Measurements from ENCODE around the gene NTNG2.

Gene NTNG2

DNA sequence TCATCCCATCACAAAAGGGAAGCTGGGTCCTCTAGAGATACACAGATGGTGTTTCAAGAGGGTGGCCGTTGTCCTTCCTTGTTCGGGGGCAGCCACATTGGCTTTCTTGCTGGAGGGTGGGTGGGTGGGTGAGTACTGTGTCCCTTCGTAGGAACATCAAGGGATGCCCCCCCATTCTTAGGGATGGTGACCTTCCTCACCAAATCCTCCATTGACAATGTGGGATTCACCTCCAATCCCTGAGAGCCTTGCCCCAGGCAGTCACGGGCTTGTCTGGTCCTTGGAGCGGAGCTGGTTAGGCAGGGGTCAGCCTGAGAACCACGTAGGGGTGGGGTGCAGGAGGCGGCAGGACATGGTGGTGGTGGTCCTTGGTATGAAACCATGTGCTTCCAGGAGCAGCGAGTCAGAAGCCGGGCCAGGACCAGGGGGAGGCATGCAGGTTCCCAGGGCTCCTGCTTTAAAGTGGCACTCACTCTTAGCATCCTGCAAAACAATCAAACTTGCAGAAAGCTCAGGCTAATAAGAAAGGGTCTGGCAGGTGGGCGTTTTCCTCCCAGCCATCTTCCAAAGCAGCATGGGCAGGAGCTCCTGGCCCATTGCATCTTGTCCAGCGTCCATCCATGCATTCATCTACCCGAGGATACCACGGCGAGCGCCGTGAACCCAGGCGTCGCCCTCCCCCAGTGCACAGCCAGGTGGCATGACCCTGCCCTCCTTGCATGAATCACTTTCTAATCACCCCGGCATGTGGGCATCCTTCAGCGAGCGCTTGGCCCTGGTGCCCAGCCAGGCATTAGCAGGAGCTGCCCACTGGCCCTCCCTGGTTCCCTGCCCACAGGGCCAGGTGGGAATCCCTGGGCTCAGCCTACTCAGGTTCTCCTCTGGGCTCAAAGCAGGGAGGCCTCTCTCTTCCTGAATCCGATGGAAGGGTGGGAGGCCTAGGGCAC is 76.4 kb downstream of the NTNG2 start:
- DNase-seq: no peak

DNA sequence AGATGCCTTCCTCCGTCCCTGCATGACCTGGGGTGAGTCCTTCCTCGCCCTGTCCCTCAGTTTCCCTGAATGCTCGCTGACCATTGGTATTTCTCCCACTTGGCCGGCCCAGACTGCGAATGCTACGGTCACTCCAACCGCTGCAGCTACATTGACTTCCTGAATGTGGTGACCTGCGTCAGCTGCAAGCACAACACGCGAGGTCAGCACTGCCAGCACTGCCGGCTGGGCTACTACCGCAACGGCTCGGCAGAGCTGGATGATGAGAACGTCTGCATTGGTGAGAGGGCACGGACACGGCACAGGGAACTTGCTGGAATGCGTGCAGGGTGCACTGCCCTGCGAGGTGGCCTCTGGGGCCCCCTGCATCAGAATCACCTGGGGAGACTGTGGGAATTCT is 77.1 kb downstream of the NTNG2 start:
- no peak for DNase-seq

DNA sequence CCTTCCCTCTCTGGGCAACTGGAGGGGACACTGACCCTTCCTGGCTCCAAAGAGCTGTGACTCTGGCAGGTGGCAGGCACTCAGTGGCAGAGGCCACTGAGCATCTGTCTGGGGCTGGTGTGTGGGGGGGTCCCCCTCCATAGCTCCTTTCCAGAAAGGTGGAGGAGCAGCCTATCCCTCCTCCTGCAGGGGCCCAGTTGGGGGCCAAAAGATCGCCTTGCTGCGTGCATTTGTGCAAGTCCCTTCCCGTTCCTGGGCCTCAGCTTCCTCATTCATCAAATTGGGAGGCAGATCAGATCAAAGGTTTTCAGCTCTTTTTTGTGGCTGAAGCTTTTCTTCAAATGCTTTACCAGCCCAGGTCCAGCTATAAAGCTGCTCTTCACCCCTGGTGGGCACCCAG is 77.7 kb downstream of the NTNG2 start:
- no peak for DNase-seq

DNA sequence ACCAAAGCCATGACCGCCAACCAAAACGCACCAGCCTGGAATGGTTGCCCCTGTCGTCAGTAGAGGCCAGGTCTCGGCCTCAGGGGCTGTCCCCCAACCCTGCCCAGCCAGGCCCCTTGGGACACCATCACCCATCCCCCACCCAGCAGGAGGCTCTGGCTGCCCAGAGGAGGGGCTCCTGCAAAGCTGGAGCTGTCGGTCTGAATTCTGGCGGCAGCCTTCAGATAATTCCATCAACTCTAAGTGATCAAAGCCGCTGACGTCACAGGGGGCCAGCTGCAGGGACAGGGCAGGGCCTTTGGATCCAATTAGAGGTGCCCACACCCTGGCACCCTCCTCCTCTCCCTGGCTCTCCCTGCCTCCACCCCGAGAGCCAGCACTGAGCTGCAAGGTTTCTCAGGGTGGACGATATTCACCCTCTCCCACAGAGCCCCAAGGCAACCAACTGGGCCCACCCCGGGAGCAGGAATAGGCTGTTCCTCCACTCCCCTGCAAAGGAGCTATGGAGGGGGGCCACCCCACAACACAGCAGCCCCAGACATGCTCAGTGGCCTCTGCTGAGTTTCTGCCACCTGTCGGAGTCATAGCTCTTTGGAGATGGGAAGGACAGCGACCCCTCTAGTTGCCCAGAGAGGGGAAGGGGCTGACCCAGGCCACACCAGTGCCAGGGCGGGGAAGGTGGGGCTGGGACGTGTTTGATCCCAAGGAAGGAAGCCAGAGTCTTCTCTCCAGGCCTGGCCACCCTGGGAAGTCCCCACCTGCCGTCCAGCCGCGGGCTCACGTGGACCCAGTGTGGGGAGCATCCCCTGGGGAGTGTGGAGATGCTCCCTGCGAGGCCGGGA is 78.4 kb downstream of the NTNG2 start:
- no peak for DNase-seq

DNA sequence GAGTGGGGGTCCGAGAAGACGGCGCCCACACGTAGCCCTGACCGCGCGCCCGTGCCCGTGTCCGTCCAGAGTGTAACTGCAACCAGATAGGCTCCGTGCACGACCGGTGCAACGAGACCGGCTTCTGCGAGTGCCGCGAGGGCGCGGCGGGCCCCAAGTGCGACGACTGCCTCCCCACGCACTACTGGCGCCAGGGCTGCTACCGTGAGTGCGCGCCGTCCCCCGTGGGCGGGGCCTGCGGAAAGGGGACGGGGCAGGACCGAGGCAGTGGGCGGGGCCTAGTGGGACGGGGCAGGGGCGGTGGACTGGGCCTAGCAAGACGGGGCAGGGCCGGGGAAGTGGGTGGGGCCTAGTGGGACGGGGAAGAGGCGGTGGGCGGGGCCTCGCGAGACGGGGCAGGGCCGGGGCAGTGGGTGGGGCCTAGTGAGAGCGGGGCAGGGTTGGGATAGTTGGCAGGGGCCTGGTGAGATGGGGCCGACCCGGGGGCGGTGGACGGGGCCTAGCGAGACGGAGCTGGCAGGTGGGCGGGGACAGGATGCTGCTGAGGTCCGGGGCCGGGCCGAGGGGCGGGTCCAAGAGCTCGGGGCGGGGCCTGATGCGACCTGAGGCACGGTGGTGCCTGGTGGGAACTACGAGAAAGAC is 79.1 kb downstream of the NTNG2 start:
- DNase-seq: peak; percentile 98

DNA sequence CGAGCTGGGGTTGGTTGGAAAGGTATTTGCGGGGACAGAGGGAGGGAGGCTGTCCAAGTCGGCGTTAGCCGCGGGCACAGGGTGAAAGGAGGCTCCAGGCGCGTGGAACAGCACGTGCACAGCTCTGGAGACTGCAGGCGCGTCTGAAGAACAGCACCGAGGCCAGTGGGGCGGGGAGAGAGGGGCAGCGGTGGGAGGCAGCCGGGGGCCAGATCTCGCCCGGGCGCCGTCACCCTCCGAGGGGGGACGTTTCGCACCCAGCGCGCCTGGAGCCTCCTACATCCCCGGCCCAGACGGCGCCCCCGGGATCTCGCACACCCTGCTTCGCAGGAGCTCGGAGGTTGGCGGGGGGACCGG is 79.6 kb downstream of the NTNG2 start:
- DNase-seq: no peak

DNA sequence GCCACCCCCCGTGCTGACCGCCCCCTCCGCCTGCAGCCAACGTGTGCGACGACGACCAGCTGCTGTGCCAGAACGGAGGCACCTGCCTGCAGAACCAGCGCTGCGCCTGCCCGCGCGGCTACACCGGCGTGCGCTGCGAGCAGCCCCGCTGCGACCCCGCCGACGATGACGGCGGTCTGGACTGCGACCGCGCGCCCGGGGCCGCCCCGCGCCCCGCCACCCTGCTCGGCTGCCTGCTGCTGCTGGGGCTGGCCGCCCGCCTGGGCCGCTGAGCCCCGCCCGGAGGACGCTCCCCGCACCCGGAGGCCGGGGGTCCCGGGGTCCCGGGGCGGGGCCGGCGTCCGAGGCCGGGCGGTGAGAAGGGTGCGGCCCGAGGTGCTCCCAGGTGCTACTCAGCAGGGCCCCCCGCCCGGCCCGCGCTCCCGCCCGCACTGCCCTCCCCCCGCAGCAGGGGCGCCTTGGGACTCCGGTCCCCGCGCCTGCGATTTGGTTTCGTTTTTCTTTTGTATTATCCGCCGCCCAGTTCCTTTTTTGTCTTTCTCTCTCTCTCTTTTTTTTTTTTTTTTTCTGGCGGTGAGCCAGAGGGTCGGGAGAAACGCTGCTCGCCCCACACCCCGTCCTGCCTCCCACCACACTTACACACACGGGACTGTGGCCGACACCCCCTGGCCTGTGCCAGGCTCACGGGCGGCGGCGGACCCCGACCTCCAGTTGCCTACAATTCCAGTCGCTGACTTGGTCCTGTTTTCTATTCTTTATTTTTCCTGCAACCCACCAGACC is 80.2 kb downstream of the NTNG2 start:
- DNase-seq: peak; percentile 50

DNA sequence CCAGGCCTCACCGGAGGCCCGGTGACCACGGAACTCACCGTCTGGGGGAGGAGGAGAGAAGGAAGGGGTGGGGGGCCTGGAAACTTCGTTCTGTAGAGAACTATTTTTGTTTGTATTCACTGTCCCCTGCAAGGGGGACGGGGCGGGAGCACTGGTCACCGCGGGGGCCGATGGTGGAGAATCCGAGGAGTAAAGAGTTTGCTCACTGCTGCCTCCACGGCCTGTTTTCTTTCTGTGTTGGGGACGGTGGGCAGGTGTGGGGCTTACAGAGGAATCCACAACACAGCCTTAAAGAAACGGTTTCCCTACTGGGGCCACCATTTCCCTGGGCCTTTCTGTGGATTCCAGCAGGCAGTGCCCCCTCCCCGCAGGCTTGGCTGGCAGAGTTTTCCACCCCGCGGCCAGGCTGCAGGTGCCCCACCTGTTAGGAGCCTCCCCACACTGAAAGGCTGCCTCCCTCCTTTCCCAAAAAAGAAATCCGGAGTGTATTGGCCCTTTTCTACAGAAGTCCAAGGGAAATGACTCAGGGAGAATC is 80.8 kb downstream of the NTNG2 start:
- DNase-seq: no peak

DNA sequence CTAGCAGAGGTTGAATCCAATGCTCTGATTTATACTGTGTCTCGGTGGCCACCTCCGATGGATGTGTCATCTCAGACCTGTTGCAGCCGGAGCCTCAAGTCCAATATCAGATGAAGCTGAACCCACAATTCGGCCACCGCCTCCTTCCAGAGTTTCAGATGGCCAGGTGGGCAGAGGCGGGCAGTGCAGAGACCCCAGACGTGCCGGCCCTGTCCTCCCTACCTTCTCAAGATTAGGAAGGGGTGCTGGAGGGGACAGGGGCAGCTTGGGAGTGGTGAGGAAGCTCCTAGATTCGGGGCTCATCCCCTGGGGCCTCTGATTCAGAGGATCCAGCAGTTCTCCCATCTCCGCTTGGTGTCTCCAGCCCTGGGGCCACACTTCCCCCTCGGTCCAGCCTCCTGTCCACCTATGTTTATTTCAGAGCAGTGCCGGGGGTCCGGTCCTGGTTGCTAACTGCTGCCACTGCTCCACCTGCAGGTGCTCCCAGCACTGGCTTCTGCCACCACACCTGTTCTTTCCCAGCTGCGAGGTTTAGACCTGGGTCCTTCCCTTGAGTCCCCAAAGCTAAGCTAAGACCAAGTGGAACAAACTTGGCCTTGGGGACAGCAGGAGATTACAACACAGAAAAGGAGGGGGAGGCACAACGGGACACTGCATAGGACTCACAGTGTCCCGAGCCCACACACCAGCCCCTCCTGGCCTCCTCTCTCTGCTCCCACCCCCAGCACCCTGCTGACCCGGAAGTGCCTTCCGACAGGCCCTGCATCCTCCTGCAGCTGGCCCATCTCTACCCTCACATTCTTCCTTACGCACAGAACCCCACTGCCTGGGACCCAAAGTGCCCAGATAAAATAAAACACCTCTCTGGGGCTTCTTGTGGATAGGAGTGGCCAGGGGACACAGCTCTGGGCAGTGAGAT is 81.6 kb downstream of the NTNG2 start:
- no peak for DNase-seq

DNA sequence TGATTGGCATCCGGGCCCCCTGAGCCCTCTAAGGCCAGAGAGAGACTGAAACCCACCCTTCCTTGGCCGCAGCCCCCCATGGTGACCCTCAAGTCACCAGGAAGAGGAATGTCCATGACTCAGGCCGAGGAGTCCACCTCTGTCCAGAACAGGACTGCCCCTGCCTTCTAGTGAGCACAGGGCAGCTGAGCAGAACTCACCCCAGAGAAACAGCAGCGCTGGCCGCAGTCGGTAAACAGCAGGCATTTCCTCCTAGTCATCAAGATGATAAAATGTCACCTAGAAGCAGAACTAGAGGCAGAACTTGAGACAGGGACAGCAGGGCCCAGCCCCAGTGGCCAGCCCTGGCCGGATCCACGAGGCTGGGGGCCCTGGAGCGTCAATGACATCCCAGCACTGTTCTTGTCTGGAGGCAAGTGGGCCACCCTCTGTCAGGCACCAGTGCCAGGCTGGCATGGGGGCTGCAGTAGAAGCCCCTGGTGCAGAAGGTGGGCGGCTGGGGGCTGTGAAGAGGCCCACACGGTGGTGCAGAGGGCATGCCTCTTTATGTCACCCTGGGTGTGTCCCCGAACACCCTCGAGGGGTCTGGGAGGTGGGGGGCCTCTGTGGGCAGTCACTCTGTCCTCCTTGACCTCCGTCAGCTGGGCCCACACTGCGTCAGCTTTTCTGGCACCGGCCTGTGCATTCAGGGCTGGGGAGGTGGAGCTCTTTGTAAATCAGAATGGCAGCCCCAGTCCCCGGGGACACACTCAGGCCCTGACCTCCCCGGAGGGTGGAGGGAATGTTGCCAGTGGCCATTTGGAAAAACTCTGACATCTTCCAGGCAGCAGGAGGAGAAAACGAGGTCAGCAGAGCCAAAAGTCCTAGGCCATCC is 83.0 kb downstream of the NTNG2 start:
- no peak for DNase-seq

DNA sequence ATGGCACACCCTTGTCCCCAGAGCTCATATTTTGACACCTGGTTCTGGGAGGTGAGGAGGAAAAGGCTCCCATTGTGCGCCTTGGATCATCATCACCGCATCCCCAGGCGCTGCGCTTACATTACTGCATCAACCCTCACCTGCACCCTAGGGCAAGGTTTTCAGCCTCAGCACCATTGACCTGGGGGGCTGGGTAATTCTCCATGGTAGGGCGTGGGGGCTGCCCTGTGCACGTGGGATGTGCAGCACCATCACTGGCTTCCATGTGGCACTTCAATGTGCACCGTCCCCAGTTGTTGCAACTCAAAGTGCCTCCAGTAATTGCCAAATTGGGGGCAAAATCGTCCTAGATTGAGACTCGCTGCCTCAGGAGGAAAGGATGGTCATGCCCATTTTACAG is 83.6 kb downstream of the NTNG2 start:
- DNase-seq: no peak

DNA sequence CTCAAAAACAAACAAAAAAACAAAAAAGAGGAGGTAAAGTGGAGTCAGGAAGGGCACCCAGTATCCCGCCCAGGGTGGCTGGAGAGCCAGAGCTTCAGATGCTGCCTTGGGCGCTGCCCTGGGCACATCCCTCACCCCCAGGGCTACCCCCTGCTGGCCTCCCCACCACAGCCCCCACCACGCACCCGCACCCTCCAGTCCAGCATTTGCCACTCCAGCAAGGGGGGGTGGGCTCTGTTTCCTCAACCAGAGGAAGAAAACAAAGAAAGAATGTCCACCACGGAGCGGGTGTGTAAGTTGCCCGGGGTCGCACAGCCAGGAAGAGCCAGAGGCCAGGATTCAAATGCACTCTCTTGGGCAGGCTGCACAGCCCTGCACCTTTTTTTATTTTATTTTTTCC is 86.1 kb downstream of the NTNG2 start:
- no peak for DNase-seq

DNA sequence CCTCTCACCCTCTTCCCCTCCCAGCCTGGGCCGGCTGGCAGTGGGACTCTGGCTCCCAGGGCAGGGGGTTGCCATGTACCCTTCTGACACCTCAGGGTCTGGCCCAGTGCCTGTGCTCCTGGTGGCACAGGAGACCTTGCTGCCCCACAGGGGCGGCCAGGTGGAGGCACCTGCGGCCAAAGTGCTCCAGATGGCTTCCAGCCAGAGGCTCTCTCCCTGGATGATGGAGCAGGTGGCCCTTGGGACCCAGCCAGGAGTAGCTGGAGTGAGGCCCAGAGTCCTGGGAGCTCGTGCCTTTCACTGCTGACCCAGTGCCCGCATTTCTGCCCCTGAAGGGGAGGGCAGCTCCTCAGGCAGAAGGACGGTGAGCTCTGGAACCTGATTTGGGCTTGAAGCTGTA is 87.3 kb downstream of the NTNG2 start:
- DNase-seq: peak; percentile 18

DNA sequence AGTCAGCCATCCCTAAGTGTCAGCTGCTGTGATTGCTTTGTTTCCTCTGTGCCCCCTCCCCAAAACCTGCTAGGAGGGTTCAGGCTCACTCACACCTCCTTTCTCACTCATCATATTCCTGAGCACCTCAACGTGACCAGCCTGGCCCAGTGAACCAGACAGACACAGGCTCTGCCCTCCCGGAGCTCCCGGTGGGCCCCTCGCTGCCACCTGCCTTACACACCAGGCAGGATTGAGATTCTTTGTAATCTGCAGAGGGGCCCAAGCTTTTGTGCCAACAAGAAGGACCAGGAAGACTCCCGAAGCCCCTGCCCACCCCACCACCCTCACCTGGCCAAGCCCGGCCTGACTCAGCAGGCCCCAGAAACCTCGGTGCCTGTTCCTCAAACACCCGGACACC is 87.8 kb downstream of the NTNG2 start:
- no peak for DNase-seq

DNA sequence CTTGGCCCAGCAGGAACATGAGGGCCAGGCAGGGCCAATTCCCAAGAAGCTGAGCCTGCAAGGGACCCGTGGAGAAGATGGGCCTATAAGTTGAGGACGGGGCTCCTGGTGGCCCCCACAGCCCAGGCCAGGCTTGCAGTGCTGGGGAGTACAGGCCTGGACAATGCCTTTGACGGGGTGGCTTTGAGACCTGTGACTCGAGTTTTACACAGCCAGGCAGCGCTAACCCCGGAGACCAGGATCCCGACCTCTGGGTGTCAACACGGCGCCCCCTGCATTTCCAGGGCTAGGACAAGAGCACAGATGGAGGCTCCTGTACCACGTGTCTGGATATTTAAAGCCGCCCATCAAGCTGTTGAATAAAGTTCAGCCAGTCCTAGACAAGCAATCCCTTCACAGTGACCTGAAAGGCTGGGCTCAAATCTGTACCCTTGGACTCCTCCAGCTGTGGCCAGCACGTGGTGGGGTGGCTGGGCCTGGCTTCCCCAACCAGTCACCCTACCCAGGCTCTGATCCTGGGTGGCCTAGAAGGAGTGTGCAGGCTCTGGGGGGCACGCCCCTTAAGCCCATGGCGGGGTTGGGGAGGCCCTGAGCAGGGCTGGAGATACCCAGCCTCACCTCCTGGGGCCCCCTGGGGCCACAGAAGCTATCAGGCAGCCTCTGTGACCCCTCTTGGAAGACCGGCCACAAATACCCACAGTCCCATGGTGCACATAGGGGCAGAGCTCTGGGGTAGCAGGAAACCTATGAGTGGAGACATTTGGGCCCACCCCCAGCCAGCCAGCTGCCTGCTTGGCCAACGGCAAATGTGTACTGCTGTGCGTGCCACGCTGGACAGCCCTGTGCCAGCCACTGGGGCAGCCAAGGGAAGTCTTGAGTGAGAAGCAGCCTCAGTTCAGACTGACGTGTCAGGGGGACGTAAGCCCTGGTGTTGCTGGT is 88.7 kb downstream of the NTNG2 start:
- no peak for DNase-seq

DNA sequence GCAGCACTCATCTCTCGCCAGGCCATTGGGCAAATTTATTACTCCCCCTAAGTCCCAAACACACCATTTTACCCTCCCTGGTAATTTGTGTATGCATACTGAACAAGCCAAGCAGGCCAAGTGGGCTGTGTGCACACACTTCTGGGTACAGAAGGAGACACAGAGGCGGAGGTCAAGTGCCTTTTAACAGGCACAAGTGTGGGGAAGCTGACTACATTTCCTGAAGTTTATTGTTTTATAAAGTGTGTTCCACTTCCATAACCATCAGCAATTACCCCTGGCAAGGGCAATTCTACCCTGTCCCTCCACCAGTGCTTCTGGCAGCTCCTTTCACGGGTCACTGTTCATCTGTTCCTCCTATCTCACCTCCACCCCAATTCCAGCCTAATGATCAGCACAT is 99.0 kb downstream of the NTNG2 start:
- DNase-seq: no peak

DNA sequence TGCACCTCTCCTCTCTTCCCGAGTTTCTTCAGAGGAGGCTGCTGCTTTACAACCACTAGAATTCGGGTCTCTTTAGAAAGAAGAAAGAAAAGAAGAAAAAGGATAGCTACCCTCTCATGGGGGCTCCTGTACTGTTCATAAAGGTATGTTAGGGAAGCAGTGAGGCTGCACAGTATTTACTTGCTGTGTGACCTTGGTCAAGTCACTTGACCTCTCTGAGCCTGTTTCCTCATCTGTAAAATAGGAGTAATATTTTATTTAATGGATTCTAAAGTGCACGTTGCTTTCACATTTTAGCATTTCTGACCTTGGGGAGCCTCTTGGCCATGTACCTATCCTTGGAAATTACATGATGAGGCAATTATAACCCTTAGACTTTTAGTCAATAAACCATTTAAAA is 104.2 kb downstream of the NTNG2 start:
- no peak for DNase-seq

DNA sequence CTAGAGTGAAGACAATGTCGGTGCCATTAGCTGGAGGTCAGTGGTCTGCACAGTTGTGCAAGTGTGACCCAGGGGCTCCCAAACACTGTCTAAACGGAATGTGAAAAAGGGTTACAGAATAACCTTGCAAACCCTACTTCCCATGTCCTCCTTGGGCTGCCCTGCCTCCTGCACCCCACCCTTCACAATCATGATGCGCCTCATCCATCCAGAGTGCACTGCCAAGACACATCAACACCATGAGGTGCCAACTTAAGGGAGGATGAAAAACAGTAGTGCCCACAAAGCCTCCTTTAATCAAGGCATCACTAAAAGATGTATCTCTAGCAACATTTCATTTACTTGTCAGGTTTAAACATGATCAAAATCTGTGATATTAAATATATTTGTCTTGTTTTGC is 105.8 kb downstream of the NTNG2 start:
- no peak for DNase-seq

DNA sequence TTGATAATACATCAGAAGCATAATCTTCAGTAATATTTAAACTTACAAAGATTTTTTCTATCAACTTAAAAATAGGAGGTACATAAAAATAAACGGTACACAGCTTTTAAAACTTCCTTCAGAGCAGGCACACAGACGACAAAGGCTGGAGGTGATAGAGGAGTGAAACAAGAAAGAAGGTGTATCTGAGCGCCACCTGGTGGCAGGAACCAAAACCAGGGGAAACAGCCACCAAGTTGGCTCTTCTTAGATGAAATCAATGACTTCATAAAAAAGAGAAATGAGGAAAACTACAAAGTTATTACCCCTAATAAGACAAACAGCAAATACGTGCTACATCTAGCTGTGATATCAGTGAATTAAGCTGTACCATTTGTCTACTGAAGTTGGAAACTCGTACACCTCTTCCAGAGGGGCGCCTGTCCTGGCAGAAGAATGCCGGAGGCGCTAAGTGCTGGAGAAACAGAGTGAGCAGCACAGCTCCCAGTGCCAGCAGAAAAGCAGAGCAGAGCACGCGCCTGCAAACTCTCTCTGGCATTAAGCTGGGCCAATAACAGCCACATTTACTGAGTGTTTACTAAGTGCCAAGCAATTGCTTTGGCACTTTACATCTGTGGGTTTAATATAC is 107.0 kb downstream of the NTNG2 start:
- DNase-seq: peak; percentile 47

Measured in NCI-H345 (cell line).